AG04449 (cell line): Measurements from ENCODE around the gene TMEM60.
"Not testable (repeated sequence)": the region's sequence is repeated elsewhere in the genome, so short reads cannot be mapped to it uniquely, and the experiment has no call there.

Source experiments
- CTCF ChIA-PET: fragments of 350-600 bp; formaldehyde crosslinking; extraction: SDS; loops from one replicate; lab custom pipeline; 2021; ENCODE audit warnings: antibody characterized with exemption; lab: Yijun Ruan, JAX
- POLR2A ChIA-PET: fragments of 400-600, 350-600 bp; formaldehyde crosslinking; extraction: SDS; loops from one replicate; lab custom pipeline; 2020; ENCODE audit warnings: antibody characterized with exemption, inconsistent platforms; lab: Yijun Ruan, JAX
- DNase-seq: peaks from one replicate; pipeline ENCODE4 v3.0.0-alpha.2; 2010; ENCODE audit warnings: low read depth, low spot score
- H3K4me3 ChIP-seq: 2 replicates; pipeline ENCODE4 v1.5.1; 2011; ENCODE audit warnings: low read depth, mild to moderate bottlenecking, control low read depth, low read length
- TF ChIP-seq, protein P1 (sequence below): IDR thresholded peaks from one replicate; pipeline ENCODE4 v1.5.1; 2011; ENCODE audit warnings: mild to moderate bottlenecking, moderate library complexity, low read length, control low read depth, inconsistent platforms; ENCODE audit not compliant: insufficient read depth; ENCODE audit errors: missing control alignments

Gene TMEM60

DNA sequence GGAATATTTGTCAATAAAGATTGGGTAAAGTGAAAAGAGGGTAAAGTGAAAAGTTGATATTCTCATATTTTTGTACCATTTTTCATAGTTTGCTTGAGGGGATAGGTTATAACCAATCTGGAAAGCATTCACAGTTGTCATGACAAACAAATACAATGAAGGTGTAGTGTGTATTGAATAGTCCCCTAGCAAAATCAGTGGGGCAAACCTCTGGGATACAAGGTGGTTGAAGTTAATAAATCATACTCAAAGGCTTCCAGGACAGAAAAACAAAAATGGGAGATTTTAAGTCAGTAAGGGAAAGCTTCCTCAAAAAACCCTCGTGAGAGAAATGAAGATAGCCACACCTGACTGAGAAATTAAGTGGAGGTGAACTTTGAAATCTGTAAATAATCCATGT, 39.7 kb upstream of the TMEM60 start:
- POLR2A ChIA-PET: no interaction called here
- CTCF ChIA-PET: no interaction called here
- no peak for DNase-seq
- H3K4me3 ChIP-seq: no peak overlapping the region
- TF ChIP-seq, protein P1, sequence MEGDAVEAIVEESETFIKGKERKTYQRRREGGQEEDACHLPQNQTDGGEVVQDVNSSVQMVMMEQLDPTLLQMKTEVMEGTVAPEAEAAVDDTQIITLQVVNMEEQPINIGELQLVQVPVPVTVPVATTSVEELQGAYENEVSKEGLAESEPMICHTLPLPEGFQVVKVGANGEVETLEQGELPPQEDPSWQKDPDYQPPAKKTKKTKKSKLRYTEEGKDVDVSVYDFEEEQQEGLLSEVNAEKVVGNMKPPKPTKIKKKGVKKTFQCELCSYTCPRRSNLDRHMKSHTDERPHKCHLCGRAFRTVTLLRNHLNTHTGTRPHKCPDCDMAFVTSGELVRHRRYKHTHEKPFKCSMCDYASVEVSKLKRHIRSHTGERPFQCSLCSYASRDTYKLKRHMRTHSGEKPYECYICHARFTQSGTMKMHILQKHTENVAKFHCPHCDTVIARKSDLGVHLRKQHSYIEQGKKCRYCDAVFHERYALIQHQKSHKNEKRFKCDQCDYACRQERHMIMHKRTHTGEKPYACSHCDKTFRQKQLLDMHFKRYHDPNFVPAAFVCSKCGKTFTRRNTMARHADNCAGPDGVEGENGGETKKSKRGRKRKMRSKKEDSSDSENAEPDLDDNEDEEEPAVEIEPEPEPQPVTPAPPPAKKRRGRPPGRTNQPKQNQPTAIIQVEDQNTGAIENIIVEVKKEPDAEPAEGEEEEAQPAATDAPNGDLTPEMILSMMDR: no peak

DNA sequence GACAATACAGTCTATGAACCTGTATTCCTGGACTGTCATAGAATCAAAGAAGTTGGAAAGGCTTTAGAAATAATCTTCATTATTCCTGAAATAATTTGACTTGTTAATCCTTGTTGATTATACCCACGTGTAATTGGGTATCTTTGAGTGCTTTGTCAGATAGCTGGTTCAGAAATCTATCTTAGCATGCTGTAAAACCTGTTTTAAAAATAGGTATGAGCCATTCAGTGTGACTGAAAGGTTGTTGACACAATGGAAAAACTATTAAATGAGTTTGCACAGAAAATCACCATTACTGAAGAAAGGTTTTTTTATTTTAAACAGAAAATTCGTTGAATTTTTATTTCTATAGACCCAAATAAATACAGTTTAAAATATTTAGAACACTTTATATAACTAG, 39.0 kb upstream of the TMEM60 start:
- H3K4me3 ChIP-seq: no peak overlapping the region
- DNase-seq: no peak
- TF ChIP-seq, protein P1: no peak
- ChIA-PET CTCF (no interaction called here), POLR2A (no interaction called here)

- POLR2A ChIA-PET, CTCF ChIA-PET, H3K4me3 ChIP-seq, DNase-seq: not testable (repeated sequence)
Observed at GRCh38 chr7:77836425-77836824, 38.2 kb upstream of the TMEM60 start.

GRCh38 chr7:77833136-77833535, 34.9 kb upstream of the TMEM60 start:
- no peak overlapping the region for H3K4me3 ChIP-seq
- DNase-seq: no peak
- TF ChIP-seq, protein P1: no peak
- POLR2A ChIA-PET: no interaction called here
- CTCF ChIA-PET: no interaction called here

DNA sequence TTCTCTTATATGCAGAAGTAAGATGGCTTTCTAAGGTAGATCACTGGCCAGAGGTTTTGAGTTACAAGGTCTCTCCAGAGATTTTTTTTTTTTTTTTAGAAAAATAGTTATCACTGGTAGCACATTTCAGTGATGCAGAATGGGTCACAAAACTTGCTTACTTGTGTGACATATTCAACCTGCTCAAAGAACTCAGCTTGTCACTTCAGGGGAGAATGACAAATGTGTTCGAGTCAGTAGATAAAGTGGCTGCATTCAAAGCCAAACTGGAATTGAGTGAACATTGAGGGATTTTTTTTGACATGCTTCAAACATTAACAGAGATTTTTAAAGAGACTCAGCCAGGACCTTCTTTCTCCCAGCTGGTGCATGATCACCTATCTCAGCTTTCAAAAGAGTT, 33.7 kb upstream of the TMEM60 start:
- CTCF ChIA-PET: no interaction called here
- DNase-seq: no peak
- TF ChIP-seq, protein P1: no peak
- POLR2A ChIA-PET: no interaction called here
- H3K4me3 ChIP-seq: no peak overlapping the region

DNA sequence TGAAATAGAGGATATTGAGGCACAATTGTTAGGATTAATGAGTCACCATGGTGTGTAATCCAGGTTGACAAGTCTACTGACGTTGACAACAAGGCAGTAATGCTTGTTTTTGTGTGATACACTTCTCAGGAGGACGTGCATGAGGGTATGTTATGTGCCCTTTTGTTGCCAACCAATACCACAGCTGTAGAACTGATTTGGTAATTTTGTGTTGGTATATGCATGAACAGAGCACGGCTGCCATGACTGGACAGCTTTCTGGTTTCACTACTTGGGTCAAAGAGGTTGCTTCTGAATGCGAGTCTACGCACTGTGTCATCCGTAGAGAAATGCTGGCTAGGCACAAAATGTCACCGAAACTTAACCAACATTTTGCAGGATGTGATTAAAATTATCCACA, 33.2 kb upstream of the TMEM60 start:
- ChIA-PET CTCF (no interaction called here), POLR2A (no interaction called here)
- DNase-seq: no peak
- TF ChIP-seq, protein P1: no peak
- no peak overlapping the region for H3K4me3 ChIP-seq

DNA sequence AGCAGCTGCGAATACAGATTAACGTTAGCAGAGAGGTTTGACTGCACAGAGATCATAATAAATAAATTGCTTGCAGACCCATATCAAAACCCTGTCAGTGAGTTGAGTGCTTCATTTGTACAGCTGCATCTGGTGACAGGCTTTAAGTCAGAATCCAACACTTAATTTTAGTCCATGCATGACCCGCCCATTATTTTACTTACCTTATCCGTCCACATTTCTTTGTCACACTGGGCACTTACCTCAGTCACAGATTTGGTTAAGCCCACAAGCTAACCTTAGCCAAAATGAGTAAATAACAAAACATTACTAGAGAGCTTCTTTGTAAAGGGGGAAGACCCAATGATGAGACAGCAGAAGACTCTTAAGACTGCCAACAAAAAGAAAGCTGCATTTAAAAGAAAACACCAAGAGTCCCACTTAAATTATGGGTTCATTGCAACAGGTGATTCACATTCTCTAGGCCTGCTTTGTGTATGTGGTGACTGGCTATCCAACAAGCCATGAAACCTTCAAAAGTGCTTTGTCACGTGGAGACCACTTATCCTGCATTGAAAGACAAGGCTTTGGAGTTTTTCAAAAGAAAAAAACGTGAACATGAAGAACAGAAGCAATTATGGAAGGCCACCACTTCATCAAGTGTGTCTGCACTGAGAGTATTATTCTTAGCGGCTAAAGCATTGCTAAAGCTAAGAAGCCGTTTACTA, 32.6 kb upstream of the TMEM60 start:
- no peak overlapping the region for H3K4me3 ChIP-seq
- TF ChIP-seq, protein P1: no peak
- ChIA-PET POLR2A (no interaction called here), CTCF (no interaction called here)
- no peak for DNase-seq
